Retinal pigment epithelial cell (primary cell): Measurements from ENCODE around the gene NCKAP5.
"Not testable (repeated sequence)": the region's sequence is repeated elsewhere in the genome, so short reads cannot be mapped to it uniquely, and the experiment has no call there.

ENCODE experiments used
- DNase-seq: peaks from one replicate; pipeline ENCODE4 v3.0.0-alpha.2; 2010; ENCODE audit warnings: low read depth
- H3K4me3 ChIP-seq: 2 replicates; pipeline ENCODE4 v1.5.1; 2011; ENCODE audit warnings: mild to moderate bottlenecking, low read length, control low read depth, moderate library complexity
- CTCF ChIP-seq: conservative IDR thresholded peaks from 2 replicates; pipeline ENCODE4 v1.5.1; 2011; ENCODE audit warnings: low read depth, low read length, control low read depth, inconsistent platforms

Gene NCKAP5

DNA sequence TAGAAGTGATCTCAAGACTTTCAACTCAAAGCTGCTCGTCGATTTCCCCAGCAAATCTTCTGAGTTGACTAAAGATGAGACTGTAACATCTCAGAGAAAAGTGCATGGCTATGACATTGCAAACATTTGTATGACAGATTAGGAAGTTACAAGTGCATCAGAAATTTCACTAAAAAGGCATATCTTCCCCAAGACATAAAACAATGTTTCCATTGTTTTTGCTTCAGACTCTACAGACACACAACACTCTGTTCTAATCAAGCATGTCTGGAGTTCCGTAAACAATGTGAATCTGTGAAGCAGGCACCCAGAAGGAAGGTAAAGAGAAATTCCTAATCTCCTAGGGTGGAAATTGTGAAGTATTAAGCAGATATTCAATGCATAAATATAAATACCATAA lies 753.6 kb downstream of the NCKAP5 start:
- H3K4me3 ChIP-seq, result no peak overlapping the region
- no peak for TF ChIP-seq CTCF
- no peak for DNase-seq

GRCh38 chr2:132813422-132813821 lies 754.8 kb downstream of the NCKAP5 start:
- no peak for TF ChIP-seq CTCF
- DNase-seq, result no peak
- H3K4me3 ChIP-seq, result no peak overlapping the region

DNA sequence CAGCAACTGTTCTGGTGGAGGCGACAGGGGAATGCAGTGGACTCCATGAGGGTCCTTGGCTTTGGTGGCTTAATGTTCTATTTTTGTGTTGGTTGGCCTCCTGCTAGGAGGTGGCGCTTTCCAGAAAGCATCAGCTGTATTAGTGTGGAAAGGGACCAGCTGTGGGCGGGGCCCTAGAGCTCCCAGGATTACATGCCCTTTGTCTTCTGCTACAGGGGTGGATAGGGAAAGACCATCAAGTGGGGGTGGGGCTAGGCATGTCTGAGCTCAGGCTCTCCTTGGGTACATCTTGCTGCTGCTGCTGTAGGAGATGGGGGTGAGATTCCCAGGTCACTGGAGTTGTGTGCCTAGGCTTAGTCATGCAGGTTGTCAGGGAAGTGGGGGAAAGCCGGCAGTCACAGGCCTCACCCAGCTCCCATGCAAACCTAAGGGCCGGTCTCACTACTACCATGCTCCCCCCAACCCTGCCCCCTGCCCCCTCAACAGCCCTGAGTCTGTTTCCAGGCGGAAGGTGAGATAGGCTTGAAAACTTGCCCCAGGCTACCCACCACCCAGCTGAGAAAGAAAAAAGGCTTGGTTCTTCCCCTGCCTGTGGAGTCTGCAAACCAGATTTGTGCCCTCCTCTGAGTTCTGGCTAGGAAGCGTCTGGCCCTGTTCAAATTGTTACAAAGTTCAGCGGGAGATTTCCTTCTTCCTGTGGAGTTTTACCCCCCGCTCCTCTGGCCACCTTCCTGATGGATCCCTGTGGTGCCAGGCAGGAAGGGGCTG lies 756.9 kb downstream of the NCKAP5 start:
- no peak overlapping the region for H3K4me3 ChIP-seq
- no peak for TF ChIP-seq CTCF
- no peak for DNase-seq

DNA sequence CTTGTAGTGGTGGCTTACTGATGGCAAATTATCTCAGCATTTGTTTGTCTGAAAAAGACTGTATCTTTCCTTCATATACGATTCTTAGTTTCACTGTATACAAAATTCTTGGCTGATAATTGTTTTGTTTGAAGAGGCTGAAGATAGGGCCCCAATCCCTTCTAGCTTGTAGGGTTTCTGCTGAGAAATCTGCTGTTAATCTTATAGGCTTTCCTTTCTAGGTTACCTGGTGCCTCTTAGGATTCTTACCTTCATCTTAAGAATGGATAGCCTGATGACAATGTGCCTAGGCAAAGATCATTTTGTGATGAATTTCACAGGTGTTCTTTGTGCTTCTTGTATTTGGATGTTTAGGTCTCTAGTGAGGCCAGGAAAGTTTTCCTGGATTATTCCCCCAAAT lies 758.3 kb downstream of the NCKAP5 start:
- not testable (repeated sequence) for DNase-seq, H3K4me3 ChIP-seq

DNA sequence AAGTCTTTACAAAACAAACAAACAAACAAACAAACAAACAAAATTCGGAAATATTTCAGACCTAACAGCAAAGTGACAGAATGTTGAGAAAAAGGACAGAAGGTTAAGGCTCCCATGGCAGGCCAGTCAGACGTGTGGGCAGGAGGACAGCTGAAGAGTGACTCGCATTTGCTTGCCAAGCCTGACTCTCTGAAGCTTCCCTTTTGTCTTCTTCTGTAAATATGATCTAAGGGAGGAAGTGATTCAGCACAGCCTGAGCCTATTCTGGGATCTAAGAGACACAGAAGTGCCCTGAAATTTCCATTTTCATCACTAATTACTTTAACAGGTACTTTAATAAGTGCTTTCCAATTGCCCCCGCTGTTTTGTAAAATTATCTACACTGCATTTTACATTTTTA lies 764.2 kb downstream of the NCKAP5 start:
- DNase-seq, result no peak
- TF ChIP-seq CTCF, result no peak

GRCh38 chr2:132798341-132798740 lies 769.9 kb downstream of the NCKAP5 start:
- TF ChIP-seq CTCF, result no peak
- no peak overlapping the region for H3K4me3 ChIP-seq
- DNase-seq, result no peak

More for the DNA sequence above, 764.2 kb downstream of the NCKAP5 start:
- no peak overlapping the region for H3K4me3 ChIP-seq

DNA sequence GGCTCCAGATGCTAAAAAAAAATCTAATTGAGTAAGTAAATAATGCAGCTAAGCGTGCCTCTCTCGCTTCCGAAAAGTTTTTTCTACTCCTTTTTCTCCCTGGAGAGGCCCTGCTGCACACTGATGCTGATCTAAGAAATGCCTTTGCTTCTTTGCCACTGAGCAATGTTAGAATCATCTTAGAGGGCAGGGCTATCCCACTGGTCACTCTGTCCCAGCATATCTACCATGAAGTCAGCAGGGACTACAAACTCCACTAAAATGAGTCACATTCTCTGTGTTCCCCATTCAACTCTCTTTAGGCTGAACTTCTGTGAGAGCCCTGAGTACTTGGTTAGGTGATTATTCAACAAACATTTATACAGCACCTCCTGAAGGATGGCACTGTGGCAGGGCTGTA lies 770.7 kb downstream of the NCKAP5 start:
- no peak for DNase-seq
- no peak overlapping the region for H3K4me3 ChIP-seq
- TF ChIP-seq CTCF, result no peak
